Nephron progenitor cell (in vitro differentiated cells): ENCODE results near the gene CYP2A7.
"Not testable (repeated sequence)": the region's sequence is repeated elsewhere in the genome, so short reads cannot be mapped to it uniquely, and the experiment has no call there.

Experiments used
- DNase-seq: peaks from one replicate; pipeline ENCODE4 v3.0.0; 2021
- H3K27ac Mint-ChIP-seq: 2 replicates; pipeline ENCODE4 v1.8.0; 2021; ENCODE audit warnings: mild to moderate bottlenecking, moderate library complexity, mixed read lengths
- H3K27me3 Mint-ChIP-seq: 2 replicates; pipeline ENCODE4 v1.8.0; 2021; ENCODE audit warnings: mild to moderate bottlenecking, low read depth, mixed read lengths; ENCODE audit not compliant: poor library complexity
- H3K36me3 Mint-ChIP-seq: 2 replicates; pipeline ENCODE4 v1.8.0; 2021; ENCODE audit warnings: low read depth, mixed read lengths
- H3K4me1 Mint-ChIP-seq: 2 replicates; pipeline ENCODE4 v1.8.0; 2021; ENCODE audit warnings: mixed read lengths
- H3K4me3 Mint-ChIP-seq: 2 replicates; pipeline ENCODE4 v1.8.0; 2021; ENCODE audit warnings: mild to moderate bottlenecking, moderate library complexity, mixed read lengths
- H3K9me3 Mint-ChIP-seq: 2 replicates; pipeline ENCODE4 v1.8.0; 2021; ENCODE audit warnings: mild to moderate bottlenecking, moderate library complexity, mixed read lengths
- CTCF ChIP-seq: fragments of 200-600 bp; sonication (generic); IDR thresholded peaks from 2 replicates; pipeline ENCODE4 v1.5.0; 2021; ENCODE audit warnings: antibody characterized with exemption

Gene CYP2A7

GRCh38 chr19:40882062-40882461, at the start of gene CYP2A7:
TSS of gene CYP2A7 (minus strand) at chr19:40882231. CDS start at chr19:40882210, 21 bp downstream.
- H3K27me3 Mint-ChIP-seq = peaks cover 60% of the 10 kb centered on the region
- H3K4me3 Mint-ChIP-seq, DNase-seq, H3K36me3 Mint-ChIP-seq, H3K4me1 Mint-ChIP-seq, H3K9me3 Mint-ChIP-seq, H3K27ac Mint-ChIP-seq: not testable (repeated sequence)

- H3K27ac Mint-ChIP-seq, H3K4me3 Mint-ChIP-seq, H3K4me1 Mint-ChIP-seq, H3K36me3 Mint-ChIP-seq, DNase-seq, H3K9me3 Mint-ChIP-seq: not testable (repeated sequence)
- peaks cover 15% of the 10 kb centered on the region for H3K27me3 Mint-ChIP-seq
Measured at GRCh38 chr19:40930799-40931198, 48.8 kb upstream of the CYP2A7 start.

GRCh38 chr19:40929942-40930341, 47.9 kb upstream of the CYP2A7 start:
- H3K27ac Mint-ChIP-seq, H3K36me3 Mint-ChIP-seq, DNase-seq, H3K9me3 Mint-ChIP-seq, H3K4me3 Mint-ChIP-seq, H3K4me1 Mint-ChIP-seq: not testable (repeated sequence)
- H3K27me3 Mint-ChIP-seq = peaks cover 13% of the 10 kb centered on the region

GRCh38 chr19:40928850-40929249, 46.8 kb upstream of the CYP2A7 start:
- no peaks in the 10 kb centered on the region for H3K4me1 Mint-ChIP-seq
- no peak for TF ChIP-seq CTCF
- no peak overlapping the region for H3K4me3 Mint-ChIP-seq

GRCh38 chr19:40927567-40927966, 45.5 kb upstream of the CYP2A7 start:
- no peak overlapping the region for H3K4me3 Mint-ChIP-seq
- no peak overlapping the region for H3K27ac Mint-ChIP-seq
- TF ChIP-seq CTCF = no peak
- H3K4me1 Mint-ChIP-seq = peaks cover 5% of the 10 kb centered on the region
- DNase-seq = no peak
- H3K9me3 Mint-ChIP-seq = no peaks in the 10 kb centered on the region
- H3K27me3 Mint-ChIP-seq = peaks cover 3% of the 10 kb centered on the region
- H3K36me3 Mint-ChIP-seq = no peaks in the 10 kb centered on the region

More at GRCh38 chr19:40928850-40929249, 46.8 kb upstream of the CYP2A7 start:
- Mint-ChIP-seq H3K27ac (no peak overlapping the region), H3K27me3 (peaks cover 8% of the 10 kb centered on the region), H3K9me3 (no peaks in the 10 kb centered on the region), H3K36me3 (no peaks in the 10 kb centered on the region)
- DNase-seq = no peak

GRCh38 chr19:40926276-40926675, 44.2 kb upstream of the CYP2A7 start:
- H3K27me3 Mint-ChIP-seq, H3K36me3 Mint-ChIP-seq, H3K27ac Mint-ChIP-seq: not testable (repeated sequence)

GRCh38 chr19:40923934-40924391, 41.9 kb upstream of the CYP2A7 start:
- peaks cover 24% of the 10 kb centered on the region for H3K4me1 Mint-ChIP-seq
- no peak for DNase-seq
- no peaks in the 10 kb centered on the region for H3K27me3 Mint-ChIP-seq

More at GRCh38 chr19:40926276-40926675, 44.2 kb upstream of the CYP2A7 start:
- H3K4me3 Mint-ChIP-seq, DNase-seq, H3K9me3 Mint-ChIP-seq: not testable (repeated sequence)
- peaks cover 18% of the 10 kb centered on the region for H3K4me1 Mint-ChIP-seq

GRCh38 chr19:40922237-40923160, 40.5 kb upstream of the CYP2A7 start:
- not testable (repeated sequence) for H3K4me3 Mint-ChIP-seq, H3K27ac Mint-ChIP-seq, H3K27me3 Mint-ChIP-seq, DNase-seq, H3K36me3 Mint-ChIP-seq
- Mint-ChIP-seq H3K4me1 (peaks cover 24% of the 10 kb centered on the region), H3K9me3 (peaks cover 36% of the 10 kb centered on the region)

More at GRCh38 chr19:40923934-40924391, 41.9 kb upstream of the CYP2A7 start:
- peaks cover 6% of the 10 kb centered on the region for H3K36me3 Mint-ChIP-seq
- TF ChIP-seq CTCF = no peak
- peaks cover 26% of the 10 kb centered on the region for H3K9me3 Mint-ChIP-seq
- H3K4me3 Mint-ChIP-seq = no peak overlapping the region
- no peak overlapping the region for H3K27ac Mint-ChIP-seq
